ENCODE results near the gene HLA-DRA. TPM values are rescaled to one million over a fixed set of nuclear protein-coding genes. Genes with fewer than 3 reads are reported as not detected.

HLA-DRA gene
- total and polyA plus RNA-seq, 2 donors (not counting 3 experiments of a cell fraction or from before 2014, with no cell fraction given) = not detected

DNA sequence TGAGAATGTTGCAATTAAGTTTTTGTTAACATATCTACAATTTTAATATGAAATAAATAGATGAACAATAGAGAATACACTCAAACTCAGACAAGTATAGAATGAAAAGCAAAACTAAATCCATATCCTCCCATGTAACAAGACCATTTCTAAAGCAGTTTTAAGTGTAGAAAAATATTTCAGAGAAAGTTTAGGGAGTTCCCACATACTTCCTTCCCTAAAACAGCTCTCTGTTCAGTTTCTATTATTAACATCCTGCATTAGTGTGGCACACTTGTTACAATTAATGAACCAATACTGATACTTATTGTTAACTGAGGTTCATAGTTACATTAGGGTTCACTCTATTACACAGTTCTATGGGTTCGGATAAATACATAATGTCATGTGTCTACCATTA lies 52.0 kb downstream of the HLA-DRA start:
- no peak for DNase-seq (ENCODE audit: low read depth, low spot score)
- intact Hi-C loops (cut with micrococcal nuclease) = loop anchor here (5.0 kb wide), 1 partner anchor 46 kb away; no protein-coding TSS in a partner anchor
- BruUV-seq (replicated peaks) = no TSS peak
- dilution Hi-C loops (cut with MboI; ENCODE audit: extremely low pct_ligation_motif_present, low sequenced_read_pairs) = no loop called here
- no peaks in the 10 kb centered on the region for H3K9me3 ChIP-seq (replicated peaks; ENCODE audit: control insufficient read depth, insufficient read depth, low read length)
- no peaks in the 10 kb centered on the region for H3K27me3 ChIP-seq (ENCODE audit: control insufficient read depth in 2 of 2, insufficient read depth in 2 of 2, low read length in 2 of 2)
- no peaks in the 10 kb centered on the region for H3K9me1 ChIP-seq (replicated peaks; ENCODE audit: control insufficient read depth, extremely low read depth, insufficient read depth, low read length)
- no peak overlapping the region for H3K4me3 ChIP-seq (replicated peaks in 1 of 3; ENCODE audit: insufficient read depth in 1 of 3, low read depth in 1 of 3, low read length in 3 of 3)
- H3K9ac ChIP-seq (replicated peaks; ENCODE audit: extremely low read depth, insufficient read depth, low read length) = no peak overlapping the region
- H3K79me2 ChIP-seq (ENCODE audit: control insufficient read depth, insufficient read depth, low read length) = no peaks in the 10 kb centered on the region
- H3K4me1 ChIP-seq (ENCODE audit: control insufficient read depth, extremely low read depth, insufficient read depth, low read length) = no peaks in the 10 kb centered on the region
- no peaks in the 10 kb centered on the region for H3K36me3 ChIP-seq (ENCODE audit: control insufficient read depth in 2 of 2, extremely low read depth in 1 of 2, insufficient read depth in 2 of 2, low read length in 2 of 2)
- H3K4me2 ChIP-seq (ENCODE audit: insufficient read depth, low read length) = no peak overlapping the region
- H3K27ac ChIP-seq (ENCODE audit: insufficient read depth, low read depth, low read length) = no peak overlapping the region
- ChIA-PET POLR2A (no interaction called here), CTCF (interaction anchor here (1.0 kb wide), 1 partner anchor 10 kb away, joined by 4 read pairs; no protein-coding TSS in a partner anchor)
- FAIRE-seq = no peak
- no peak for TF ChIP-seq JUN (IDR thresholded peaks at IDR 0.05; ENCODE audit: borderline replicate concordance, insufficient read depth, insufficient read length, low read depth)
- TF ChIP-seq POLR2A (IDR thresholded peaks at IDR 0.05; ENCODE audit: low read depth, low read length) = no peak
- TF ChIP-seq FOS (IDR thresholded peaks at IDR 0.05; ENCODE audit: borderline replicate concordance, insufficient read depth, low read length) = no peak
- no peak for TF ChIP-seq POLR2AphosphoS5 (IDR thresholded peaks at IDR 0.05; ENCODE audit: insufficient read depth, low read depth, low read length)
- TF ChIP-seq, protein P1, sequence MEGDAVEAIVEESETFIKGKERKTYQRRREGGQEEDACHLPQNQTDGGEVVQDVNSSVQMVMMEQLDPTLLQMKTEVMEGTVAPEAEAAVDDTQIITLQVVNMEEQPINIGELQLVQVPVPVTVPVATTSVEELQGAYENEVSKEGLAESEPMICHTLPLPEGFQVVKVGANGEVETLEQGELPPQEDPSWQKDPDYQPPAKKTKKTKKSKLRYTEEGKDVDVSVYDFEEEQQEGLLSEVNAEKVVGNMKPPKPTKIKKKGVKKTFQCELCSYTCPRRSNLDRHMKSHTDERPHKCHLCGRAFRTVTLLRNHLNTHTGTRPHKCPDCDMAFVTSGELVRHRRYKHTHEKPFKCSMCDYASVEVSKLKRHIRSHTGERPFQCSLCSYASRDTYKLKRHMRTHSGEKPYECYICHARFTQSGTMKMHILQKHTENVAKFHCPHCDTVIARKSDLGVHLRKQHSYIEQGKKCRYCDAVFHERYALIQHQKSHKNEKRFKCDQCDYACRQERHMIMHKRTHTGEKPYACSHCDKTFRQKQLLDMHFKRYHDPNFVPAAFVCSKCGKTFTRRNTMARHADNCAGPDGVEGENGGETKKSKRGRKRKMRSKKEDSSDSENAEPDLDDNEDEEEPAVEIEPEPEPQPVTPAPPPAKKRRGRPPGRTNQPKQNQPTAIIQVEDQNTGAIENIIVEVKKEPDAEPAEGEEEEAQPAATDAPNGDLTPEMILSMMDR (IDR thresholded peaks at IDR 0.05; ENCODE audit: extremely low read depth in 1 of 2, insufficient read depth in 1 of 2, low read depth in 1 of 2, low read length in 2 of 2) = no peak
- H2AFZ ChIP-seq (ENCODE audit: low read depth, low read length) = no peak overlapping the region
- no peaks in the 10 kb centered on the region for H4K20me1 ChIP-seq (replicated peaks; ENCODE audit: control insufficient read depth, extremely low read depth, insufficient read depth, low read length)

DNA sequence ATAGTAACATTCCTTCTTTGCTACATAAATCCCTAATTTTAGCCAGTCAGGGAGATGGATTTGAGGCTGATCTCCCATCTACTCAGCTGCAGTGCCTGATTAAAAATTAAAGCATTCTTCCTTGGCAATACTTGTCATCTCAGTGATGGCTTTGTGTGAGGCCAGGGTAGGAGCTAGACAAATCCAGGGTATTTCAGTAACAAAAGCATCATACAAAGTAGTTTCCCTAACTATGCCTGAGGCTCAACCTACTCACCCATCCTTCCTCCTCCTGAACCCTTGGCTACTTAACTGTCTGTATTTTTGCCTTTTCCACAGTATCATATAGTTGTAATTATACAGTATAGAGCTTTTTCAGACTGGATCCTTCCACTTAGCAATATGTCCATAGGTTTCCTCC lies 52.7 kb downstream of the HLA-DRA start:
- Histone ChIP-seq H3K9ac (replicated peaks; ENCODE audit: extremely low read depth, insufficient read depth, low read length) (no peak overlapping the region), H3K36me3 (ENCODE audit: control insufficient read depth in 2 of 2, extremely low read depth in 1 of 2, insufficient read depth in 2 of 2, low read length in 2 of 2) (no peaks in the 10 kb centered on the region), H3K4me1 (ENCODE audit: control insufficient read depth, extremely low read depth, insufficient read depth, low read length) (no peaks in the 10 kb centered on the region), H3K27ac (ENCODE audit: insufficient read depth, low read depth, low read length) (no peak overlapping the region), H3K9me1 (replicated peaks; ENCODE audit: control insufficient read depth, extremely low read depth, insufficient read depth, low read length) (no peaks in the 10 kb centered on the region), H3K9me3 (replicated peaks; ENCODE audit: control insufficient read depth, insufficient read depth, low read length) (no peaks in the 10 kb centered on the region), H3K27me3 (ENCODE audit: control insufficient read depth in 2 of 2, insufficient read depth in 2 of 2, low read length in 2 of 2) (no peaks in the 10 kb centered on the region), H4K20me1 (replicated peaks; ENCODE audit: control insufficient read depth, extremely low read depth, insufficient read depth, low read length) (no peaks in the 10 kb centered on the region), H3K4me2 (ENCODE audit: insufficient read depth, low read length) (no peak overlapping the region), H3K4me3 (replicated peaks in 1 of 3; ENCODE audit: insufficient read depth in 1 of 3, low read depth in 1 of 3, low read length in 3 of 3) (no peak overlapping the region), H2AFZ (ENCODE audit: low read depth, low read length) (no peak overlapping the region), H3K79me2 (ENCODE audit: control insufficient read depth, insufficient read depth, low read length) (no peaks in the 10 kb centered on the region)
- BruUV-seq (replicated peaks) = no TSS peak
- dilution Hi-C loops (cut with MboI; ENCODE audit: extremely low pct_ligation_motif_present, low sequenced_read_pairs) (no loop called here), intact Hi-C loops (cut with micrococcal nuclease) (loop anchor here (5.0 kb wide), 1 partner anchor 45 kb away; no protein-coding TSS in a partner anchor)
- FAIRE-seq (no peak), DNase-seq (ENCODE audit: low read depth, low spot score) (no peak)
- TF ChIP-seq MYC (IDR thresholded peaks at IDR 0.05; ENCODE audit: low read depth, low read length) (no peak), POLR2A (IDR thresholded peaks at IDR 0.05; ENCODE audit: low read depth, low read length) (no peak), EZH2 (IDR thresholded peaks at IDR 0.05; ENCODE audit: borderline replicate concordance, low read depth, low read length, severe bottlenecking) (no peak), POLR2AphosphoS5 (IDR thresholded peaks at IDR 0.05; ENCODE audit: insufficient read depth, low read depth, low read length) (no peak), GATA2 (IDR thresholded peaks at IDR 0.05; ENCODE audit: insufficient read depth, insufficient read length, low read depth, low read length) (no peak), JUN (IDR thresholded peaks at IDR 0.05; ENCODE audit: borderline replicate concordance, insufficient read depth, insufficient read length, low read depth) (no peak), FOS (IDR thresholded peaks at IDR 0.05; ENCODE audit: borderline replicate concordance, insufficient read depth, low read length) (no peak)
- TF ChIP-seq, protein P1 (IDR thresholded peaks at IDR 0.05; ENCODE audit: extremely low read depth in 1 of 2, insufficient read depth in 1 of 2, low read depth in 1 of 2, low read length in 2 of 2) = no peak
- TF ChIP-seq, protein P2, sequence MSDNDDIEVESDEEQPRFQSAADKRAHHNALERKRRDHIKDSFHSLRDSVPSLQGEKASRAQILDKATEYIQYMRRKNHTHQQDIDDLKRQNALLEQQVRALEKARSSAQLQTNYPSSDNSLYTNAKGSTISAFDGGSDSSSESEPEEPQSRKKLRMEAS (IDR thresholded peaks at IDR 0.05; ENCODE audit: insufficient read depth, insufficient read length) = no peak
- ChIA-PET POLR2A (no interaction called here), CTCF (interaction anchor here (1.0 kb wide), 1 partner anchor 9 kb away, joined by 4 read pairs; no protein-coding TSS in a partner anchor)

Measured in endothelial cell of umbilical vein (primary cell).